GM18907 (cell line): Measurements from ENCODE around the gene RANBP1.
"Not testable (repeated sequence)": the region's sequence is repeated elsewhere in the genome, so short reads cannot be mapped to it uniquely, and the experiment has no call there.

Experiments used
- ATAC-seq: cut with Tn5 transposase; IDR thresholded peaks from one replicate; pipeline ENCODE4 v1.9.1; 2021; ENCODE audit warnings: mild to moderate bottlenecking, moderate library complexity; ENCODE audit not compliant: unreplicated experiment

Gene RANBP1

GRCh38 chr22:20115691-20116375 lies at the start of gene RANBP1:
RANBP1 (plus strand) TSS chr22:20116104; CDS start chr22:20116185, 81 bp downstream.
- ATAC-seq, result no peak

GRCh38 chr22:20066617-20067383 lies 49.1 kb upstream of the RANBP1 start:
- ATAC-seq, result no peak

- not testable (repeated sequence) for ATAC-seq
Observed at GRCh38 chr22:20067384-20067682, 48.6 kb upstream of the RANBP1 start.

- ATAC-seq, result no peak
Observed at GRCh38 chr22:20068640-20069039, 47.3 kb upstream of the RANBP1 start.

GRCh38 chr22:20069331-20070042 lies 46.4 kb upstream of the RANBP1 start:
- no peak for ATAC-seq

- no peak for ATAC-seq
Observed at GRCh38 chr22:20071524-20071972, 44.4 kb upstream of the RANBP1 start.

GRCh38 chr22:20076627-20077172 lies 39.2 kb upstream of the RANBP1 start:
- ATAC-seq, result no peak

- ATAC-seq, result peak; percentile 75
Observed at GRCh38 chr22:20079745-20080444, 36.0 kb upstream of the RANBP1 start, which contains the start of gene DGCR8. DGCR8 (plus strand) TSS chr22:20080241; CDS start chr22:20085964, 5,723 bp downstream.

- ATAC-seq, result peak; percentile 60
Observed at GRCh38 chr22:20080445-20080775, 35.5 kb upstream of the RANBP1 start.

GRCh38 chr22:20080776-20081654 lies 34.9 kb upstream of the RANBP1 start:
- ATAC-seq, result peak; percentile 1

- ATAC-seq, result no peak
Observed at GRCh38 chr22:20083157-20083890, 32.6 kb upstream of the RANBP1 start.

- ATAC-seq, result no peak
Observed at GRCh38 chr22:20083891-20084546, 31.9 kb upstream of the RANBP1 start.

GRCh38 chr22:20084547-20085413 lies 31.1 kb upstream of the RANBP1 start:
- ATAC-seq, result no peak

GRCh38 chr22:20085651-20086050 lies 30.3 kb upstream of the RANBP1 start:
- ATAC-seq, result no peak

GRCh38 chr22:20086101-20086599 lies 29.8 kb upstream of the RANBP1 start:
- no peak for ATAC-seq

- no peak for ATAC-seq
Observed at GRCh38 chr22:20086763-20087162, 29.1 kb upstream of the RANBP1 start.
